Heart right ventricle (tissue), 16 donors: ENCODE data around the gene MARCHF9. TPM values are rescaled to one million over a fixed set of nuclear protein-coding genes. Genes with fewer than 3 reads are reported as not detected.

Source experiments
- ATAC-seq, 8 donors: fragments of 200-7000 bp; cut with Tn5 transposase; one replicate each; pipeline ENCODE4 v1.9.1; 2020; ENCODE audit warnings: mild to moderate bottlenecking in 8 of 8, moderate library complexity in 8 of 8, moderate number of reproducible peaks in 1 of 8
- DNase-seq, 2 donors: peaks; one replicate each; pipeline ENCODE4 v3.0.0-alpha.2; 2020
- H3K27ac ChIP-seq, 10 donors: fragments of 200-600 bp; sonication (generic) in 2 of 10; one replicate each; pipeline versions ENCODE4 v1.5.0 to v1.8.0; 2020 to 2022; ENCODE audit warnings: mild to moderate bottlenecking in 3 of 10
- H3K27me3 ChIP-seq, 7 donors: fragments of 200-600 bp; one replicate each; pipeline ENCODE4 v1.8.0; 2021 to 2022; ENCODE audit warnings: mild to moderate bottlenecking in 2 of 7
- H3K36me3 ChIP-seq, 9 donors: fragments of 200-600 bp; sonication (generic) in 1 of 9; one replicate each; pipeline versions ENCODE4 v1.5.0 to v1.8.0; 2020 to 2022; ENCODE audit warnings: mild to moderate bottlenecking in 2 of 9
- H3K4me1 ChIP-seq, 9 donors: fragments of 200-600 bp; sonication (generic) in 1 of 9; one replicate each; pipeline versions ENCODE4 v1.5.0 to v1.8.0; 2020 to 2022; ENCODE audit warnings: mild to moderate bottlenecking in 4 of 9
- H3K4me3 ChIP-seq, 10 donors: fragments of 200-600 bp; sonication (generic) in 2 of 10; one replicate each; pipeline versions ENCODE4 v1.5.0 to v1.8.0; 2020 to 2022; ENCODE audit warnings: mild to moderate bottlenecking in 7 of 10, moderate library complexity in 2 of 10
- H3K9me3 ChIP-seq, 11 donors: fragments of 200-600 bp in 10 of 11; sonication (generic) in 2 of 11; one replicate each; pipeline versions ENCODE4 v1.5.0 to v1.8.0; 2013 to 2022; ENCODE audit warnings: mild to moderate bottlenecking in 2 of 11, control low read depth in 1 of 11, moderate library complexity in 1 of 11
- CTCF ChIP-seq, 9 donors: fragments of 200-600 bp; sonication (generic) in 2 of 9; IDR thresholded peaks; one replicate each; pipeline versions ENCODE4 v1.5.0 to v1.8.0; 2021 to 2022; ENCODE audit warnings: antibody characterized with exemption in 9 of 9, mild to moderate bottlenecking in 5 of 9, moderate library complexity in 1 of 9
- WGBS, 2 donors: extraction: QIAGEN DNeasy Blood & Tissue Kit; methylation state at CpG; one replicate each; pipeline ENCODE4 v1.1.7; 2013; ENCODE audit warnings: inconsistent platforms in 1 of 2; 5-methylcytosine and 5-hydroxymethylcytosine counted together
- intact Hi-C, 10 donors: fragments of 100-400 bp; cut with DNase I; formaldehyde crosslinking; loops; one replicate each; pipeline versions ENCODE4 v1.11.1 to v1.14.2; 2022
- polyA plus RNA-seq, 2 donors: library from polyadenylated mRNA; stranded (reverse); fragments of 200-250 nt; gene quantifications; one replicate each; pipeline ENCODE4 v1.2.3, GENCODE V29; 2013
- total RNA-seq, 10 donors: library from RNA; stranded (reverse); fragmentation: NEBNext Ultra II Directional in 3 of 10; extraction: Animal tissue kit (Norgen Biotek cat#: 25700) in 3 of 10; gene quantifications; one replicate each; pipeline versions ENCODE4 v1.2.1 to v1.2.4, GENCODE V29; 2021 to 2023
- donor health status: Arrhythmogenic right ventricular cardiomyopathy.
- donor health status: ischemic (EF 13 %, LVEDD 7.1; RV severe dilation, severe dysfunction).
- donor health status: healthy with polysubstance abuse.
- donor health status: DM: no; HTN: yes; CAD: no.
- donor health status: DM: no; HTN: no; CAD: no.
- donor health status: ischemic (EF 25% LVEDD 6.9; RV normal size, moderate dysfunction).
- donor health status: ischemic (EF 25% LVEDD 5.7; RV mildly dilated, moderate dysfunction).
- donor health status: healthy.
- donor health status: DM: yes; HTN: yes; CAD: no.
- donor health status: Ischemic cardiomyopathy.
- donor health status: ischemic (EF 35%, LVEDD 5.7; RV mildly dilated, moderate dysfunction).
- donor health status: nonischemic (EF 11% LVEDD 7.7; RV severe dilation, severe dysfunction).
- donor health status: DM: yes; HTN: yes; CAD: no.
- donor health status: PGD.
- donor health status: ischemic (EF 29% LVEDD 5.4; RV normal size, mild dysfunction).
- donor health status: nonischemic (EF 23%, LVEDD 6.1; RV moderate dilation, normal function).

Gene MARCHF9
- total and polyA plus RNA-seq, 12 donors, result 11.2 to 20.7 (median 13.7) TPM

GRCh38 chr12:57775044-57775443 lies 20.1 kb downstream of the MARCHF9 start:
- H3K36me3 ChIP-seq, result peaks cover 0 to 28% (median 0%) of the 10 kb centered on the region in 9 donors
- H3K27me3 ChIP-seq, result no peaks in the 10 kb centered on the region
- whole genome bisulfite sequencing, 2 donors, result 88 to 94% methylated on average over 3 of the region's 3 CpGs
- ATAC-seq (no peak), DNase-seq (no peak)
- intact Hi-C loops, result no loop called here
- H3K4me1 ChIP-seq, result peaks cover 5 to 31% (median 19%) of the 10 kb centered on the region in 9 donors
- TF ChIP-seq CTCF (IDR thresholded peaks at IDR 0.05), result no peak
- H3K9me3 ChIP-seq, result no peaks in the 10 kb centered on the region
- no peak overlapping the region for H3K27ac ChIP-seq
- H3K4me3 ChIP-seq, result no peak overlapping the region

- no peaks in the 10 kb centered on the region for H3K27me3 ChIP-seq
- ATAC-seq, result no peak
- H3K4me3 ChIP-seq, result no peak overlapping the region
- intact Hi-C loops, result no loop called here
- peaks cover 0 to 28% (median 0%) of the 10 kb centered on the region in 9 donors for H3K36me3 ChIP-seq
- WGBS, 2 donors, result 81 to 84% methylated on average over 4 of the region's 4 CpGs
- H3K27ac ChIP-seq, result no peak overlapping the region
- no peaks in the 10 kb centered on the region for H3K9me3 ChIP-seq
- no peak for TF ChIP-seq CTCF (IDR thresholded peaks at IDR 0.05)
- H3K4me1 ChIP-seq, result peaks cover 5 to 37% (median 19%) of the 10 kb centered on the region in 9 donors
- DNase-seq, result no peak
Observed at GRCh38 chr12:57775563-57776246, 20.8 kb downstream of the MARCHF9 start.

- no peak for ATAC-seq
- Histone ChIP-seq H3K4me3 (no peak overlapping the region), H3K27ac (no peak overlapping the region), H3K36me3 (peaks cover 0 to 29% (median 0%) of the 10 kb centered on the region in 9 donors), H3K4me1 (peaks cover 5 to 37% (median 14%) of the 10 kb centered on the region in 9 donors), H3K27me3 (no peaks in the 10 kb centered on the region), H3K9me3 (no peaks in the 10 kb centered on the region)
- DNase-seq, result no peak
- 77 to 88% methylated on average over 2 of the region's 2 CpGs for WGBS, 2 donors
- no peak for TF ChIP-seq CTCF (IDR thresholded peaks at IDR 0.05)
- intact Hi-C loops, result no loop called here
Observed at GRCh38 chr12:57776247-57776587, 21.3 kb downstream of the MARCHF9 start.

- no peaks in the 10 kb centered on the region for H3K27me3 ChIP-seq
- DNase-seq (no peak), ATAC-seq (no peak)
- intact Hi-C loops, result no loop called here
- H3K9me3 ChIP-seq, result no peaks in the 10 kb centered on the region
- H3K4me3 ChIP-seq, result no peak overlapping the region
- H3K36me3 ChIP-seq, result peaks cover 0 to 29% (median 0%) of the 10 kb centered on the region in 9 donors
- H3K27ac ChIP-seq, result no peak overlapping the region
- TF ChIP-seq CTCF (IDR thresholded peaks at IDR 0.05), result no peak
- 93% methylated on average over 7 of the region's 7 CpGs for WGBS, 2 donors
- peaks cover 2 to 42% (median 11%) of the 10 kb centered on the region in 9 donors for H3K4me1 ChIP-seq
Observed at GRCh38 chr12:57777367-57777766, 22.5 kb downstream of the MARCHF9 start.
